HG02870 (cell line): Measurements from ENCODE around the gene SPTB.
"Not testable (repeated sequence)": the region's sequence is repeated elsewhere in the genome, so short reads cannot be mapped to it uniquely, and the experiment has no call there.

ENCODE experiments used
- ATAC-seq: cut with Tn5 transposase; IDR thresholded peaks from one replicate; pipeline ENCODE4 v1.9.1; 2021; ENCODE audit warnings: mild to moderate bottlenecking, moderate library complexity; ENCODE audit not compliant: unreplicated experiment

Gene SPTB

GRCh38 chr14:64824471-64824870 is 55.2 kb downstream of the SPTB start:
- ATAC-seq = no peak

- peak; percentile 83 for ATAC-seq
Observed at GRCh38 chr14:64823305-64823861, 56.3 kb downstream of the SPTB start.

GRCh38 chr14:64821651-64822050 is 58.1 kb downstream of the SPTB start:
- no peak for ATAC-seq

GRCh38 chr14:64818151-64818550 is 61.6 kb downstream of the SPTB start:
- no peak for ATAC-seq

- ATAC-seq = no peak
Observed at GRCh38 chr14:64817631-64818030, 62.1 kb downstream of the SPTB start.

- ATAC-seq = no peak
Observed at GRCh38 chr14:64816221-64816783, 63.4 kb downstream of the SPTB start.

- no peak for ATAC-seq
Observed at GRCh38 chr14:64815257-64815656, 64.5 kb downstream of the SPTB start.

- no peak for ATAC-seq
Observed at GRCh38 chr14:64812412-64812811, 67.3 kb downstream of the SPTB start.

GRCh38 chr14:64811676-64812075 is 68.0 kb downstream of the SPTB start:
- no peak for ATAC-seq

GRCh38 chr14:64808449-64808848 is 71.3 kb downstream of the SPTB start:
- ATAC-seq = no peak

- no peak for ATAC-seq
Observed at GRCh38 chr14:64807551-64807950, 72.2 kb downstream of the SPTB start.

GRCh38 chr14:64806862-64807495 is 72.7 kb downstream of the SPTB start:
- ATAC-seq = no peak

- no peak for ATAC-seq
Observed at GRCh38 chr14:64806202-64806861, 73.4 kb downstream of the SPTB start.

- ATAC-seq = not testable (repeated sequence)
Observed at GRCh38 chr14:64805646-64806045, 74.1 kb downstream of the SPTB start.

- no peak for ATAC-seq
Observed at GRCh38 chr14:64804754-64805260, 74.9 kb downstream of the SPTB start.

- no peak for ATAC-seq
Observed at GRCh38 chr14:64801800-64802199, 77.9 kb downstream of the SPTB start.

GRCh38 chr14:64801046-64801445 is 78.7 kb downstream of the SPTB start:
- ATAC-seq = no peak

GRCh38 chr14:64800000-64800399 is 79.7 kb downstream of the SPTB start:
- no peak for ATAC-seq

GRCh38 chr14:64799555-64799954 is 80.2 kb downstream of the SPTB start:
- no peak for ATAC-seq

GRCh38 chr14:64796369-64796768 is 83.3 kb downstream of the SPTB start:
- ATAC-seq = no peak

- no peak for ATAC-seq
Observed at GRCh38 chr14:64795921-64796320, 83.8 kb downstream of the SPTB start.

GRCh38 chr14:64795211-64795610 is 84.5 kb downstream of the SPTB start:
- ATAC-seq = no peak
